Endothelial cell of umbilical vein (primary cell): Measurements from ENCODE around the gene SCNN1B. TPM values are rescaled to one million over a fixed set of nuclear protein-coding genes. Genes with fewer than 3 reads are reported as not detected.

Source experiments
- BruUV-seq: library from RNA; stranded (reverse); fragments of 400-500 nt; replicated peaks from 2 replicates; lab custom pipeline; 2021; lab: Mats Ljungman, UMichigan
- CTCF ChIA-PET: fragments of 300-600, 350-600 bp; sonication (Branson Sonifier 250); formaldehyde crosslinking; loops from one replicate; lab custom pipeline; 2021; ENCODE audit warnings: antibody characterized with exemption, inconsistent platforms; lab: Charles Lee
- POLR2A ChIA-PET: fragments of 300-600, 350-600 bp; sonication (Branson Sonifier 250); formaldehyde crosslinking; loops from one replicate; lab custom pipeline; 2021; ENCODE audit warnings: antibody characterized with exemption, inconsistent platforms; lab: Charles Lee
- DNase-seq: peaks from one replicate; pipeline ENCODE4 v3.0.0-alpha.2; 2011; ENCODE audit warnings: low read depth, low spot score
- FAIRE-seq: peaks from 2 replicates; lab custom pipeline; 2011; peaks lifted over from hg19 to GRCh38; lab: Jason Lieb, UNC
- H2AFZ ChIP-seq: 2 replicates; pipeline ENCODE4 v1.6.0; 2012; ENCODE audit warnings: low read depth, low read length, control low read depth, inconsistent platforms
- H3K27ac ChIP-seq: 2 replicates; pipeline ENCODE4 v1.5.1; 2011; ENCODE audit warnings: low read depth, mild to moderate bottlenecking, control low read depth, low read length, moderate library complexity; ENCODE audit not compliant: insufficient read depth
- H3K27me3 ChIP-seq, 2 experiments: 2 replicates each; pipeline versions ENCODE4 v1.6.0 to v1.6.1; 2011; ENCODE audit warnings: low read length in 2 of 2, mixed read lengths in 1 of 2; ENCODE audit not compliant: control insufficient read depth in 2 of 2, insufficient read depth in 2 of 2
- H3K36me3 ChIP-seq, 2 experiments: 2 replicates in 1 of 2; 3 replicates in 1 of 2; pipeline ENCODE4 v1.5.1; 2011; ENCODE audit warnings: low read length in 2 of 2, mild to moderate bottlenecking in 1 of 2, moderate library complexity in 1 of 2; ENCODE audit not compliant: control insufficient read depth in 2 of 2, insufficient read depth in 2 of 2; ENCODE audit errors: extremely low read depth in 1 of 2
- H3K4me1 ChIP-seq: 3 replicates; pipeline ENCODE4 v1.5.1; 2011; ENCODE audit warnings: mild to moderate bottlenecking, low read length; ENCODE audit not compliant: control insufficient read depth, insufficient read depth; ENCODE audit errors: extremely low read depth
- H3K4me2 ChIP-seq: 2 replicates; pipeline ENCODE4 v1.6.1; 2011; ENCODE audit warnings: low read length, control low read depth, mixed read lengths; ENCODE audit not compliant: insufficient read depth
- H3K4me3 ChIP-seq, 3 experiments: fragments of 200-600 bp in 1 of 3; sonication (generic), shearing (Covaris generic) in 1 of 3; replicated peaks in 1 of 3; 2 replicates each; pipeline ENCODE4 v1.5.1; 2011 to 2016; ENCODE audit warnings: control low read depth in 3 of 3, low read length in 3 of 3, mild to moderate bottlenecking in 2 of 3, inconsistent platforms in 1 of 3, low read depth in 1 of 3, moderate library complexity in 1 of 3; ENCODE audit not compliant: insufficient read depth in 1 of 3
- H3K79me2 ChIP-seq: 2 replicates; pipeline ENCODE4 v1.6.0; 2012; ENCODE audit warnings: low read length, inconsistent platforms; ENCODE audit not compliant: control insufficient read depth, insufficient read depth
- H3K9ac ChIP-seq: replicated peaks from 2 replicates; pipeline ENCODE3; 2011; ENCODE audit warnings: low read length, control low read depth; ENCODE audit not compliant: insufficient read depth; ENCODE audit errors: extremely low read depth
- H3K9me1 ChIP-seq: replicated peaks from 3 replicates; pipeline ENCODE4 v1.6.0; 2011; ENCODE audit warnings: mild to moderate bottlenecking, low read length; ENCODE audit not compliant: control insufficient read depth, insufficient read depth; ENCODE audit errors: extremely low read depth
- H3K9me3 ChIP-seq: replicated peaks from 2 replicates; pipeline ENCODE4 v1.5.1; 2012; ENCODE audit warnings: low read length, inconsistent platforms; ENCODE audit not compliant: control insufficient read depth, insufficient read depth
- H4K20me1 ChIP-seq: replicated peaks from 2 replicates; pipeline ENCODE3; 2011; ENCODE audit warnings: mild to moderate bottlenecking, low read length; ENCODE audit not compliant: control insufficient read depth, insufficient read depth; ENCODE audit errors: extremely low read depth
- CTCF ChIP-seq, 2 donors: IDR thresholded peaks; 1 replicate in 1 of 2; 2 replicates in 1 of 2; pipeline ENCODE4 v1.5.1; 2011; ENCODE audit warnings: low read length in 2 of 2, mild to moderate bottlenecking in 2 of 2, moderate library complexity in 2 of 2, control low read depth in 1 of 2, inconsistent platforms in 1 of 2, low read depth in 1 of 2; ENCODE audit not compliant: insufficient read depth in 1 of 2; ENCODE audit errors: extremely low read depth in 1 of 2
- EZH2 ChIP-seq: IDR thresholded peaks from 2 replicates; pipeline ENCODE4 v1.6.1; 2012; ENCODE audit warnings: borderline replicate concordance, low read depth, mild to moderate bottlenecking, moderate library complexity, low read length, inconsistent platforms; ENCODE audit not compliant: severe bottlenecking
- FOS ChIP-seq: IDR thresholded peaks from 2 replicates; pipeline ENCODE4 v1.6.1; 2011; ENCODE audit warnings: mild to moderate bottlenecking, low read length, moderate library complexity, borderline replicate concordance; ENCODE audit not compliant: insufficient read depth
- GATA2 ChIP-seq: IDR thresholded peaks from 2 replicates; pipeline ENCODE4 v1.7.0; 2011; ENCODE audit warnings: low read depth, mild to moderate bottlenecking, moderate library complexity, mixed read lengths, low read length; ENCODE audit not compliant: insufficient read length, insufficient read depth
- JUN ChIP-seq: IDR thresholded peaks from 2 replicates; pipeline ENCODE4 v1.6.1; 2011; ENCODE audit warnings: borderline replicate concordance, low read depth; ENCODE audit not compliant: insufficient read length, insufficient read depth
- MAX ChIP-seq: IDR thresholded peaks from 2 replicates; pipeline ENCODE4 v1.6.1; 2011; ENCODE audit not compliant: insufficient read depth, insufficient read length
- MYC ChIP-seq: IDR thresholded peaks from one replicate; pipeline ENCODE4 v1.6.1; 2011; ENCODE audit warnings: mild to moderate bottlenecking, low read depth, low read length
- POLR2A ChIP-seq: IDR thresholded peaks from 2 replicates; pipeline ENCODE4 v1.6.1; 2012; ENCODE audit warnings: low read depth, mild to moderate bottlenecking, control low read depth, low read length
- POLR2AphosphoS5 ChIP-seq: IDR thresholded peaks from 2 replicates; pipeline ENCODE4 v1.6.1; 2012; ENCODE audit warnings: low read depth, mild to moderate bottlenecking, control low read depth, low read length, moderate library complexity; ENCODE audit not compliant: insufficient read depth
- dilution Hi-C: fragments of 300-500 bp; cut with MboI; formaldehyde crosslinking; loops from one replicate; pipeline ENCODE4 v1.15.0; 2019; ENCODE audit warnings: low sequenced_read_pairs; ENCODE audit not compliant: extremely low pct_ligation_motif_present
- intact Hi-C: fragments of 100-400 bp; cut with micrococcal nuclease; formaldehyde crosslinking; loops from one replicate; pipeline ENCODE4 v1.10.0; 2022
- polyA plus RNA-seq, 4 experiments: library from polyadenylated mRNA; depleted of rRNA in 3 of 4; stranded (reverse) in 3 of 4; unstranded in 1 of 4; fragments of >200 nt; gene quantifications; 2 replicates each; pipeline versions ENCODE4 v1.2.1 to v1.2.3, GENCODE V29; 2011 to 2012; ENCODE audit warnings: missing spikeins in 1 of 4
- total RNA-seq: library from RNA; stranded (reverse); gene quantifications from 2 replicates; pipeline ENCODE4 v1.2.3, GENCODE V29; 2021

Gene SCNN1B
- total and polyA plus RNA-seq, 2 donors (not counting 3 experiments of a cell fraction or from before 2014, with no cell fraction given): not detected

- dilution Hi-C loops: no loop called here
Measured at GRCh38 chr16:23392223-23392600, 90.1 kb downstream of the SCNN1B start.

More at GRCh38 chr16:23392223-23392600, 90.1 kb downstream of the SCNN1B start:
- Histone ChIP-seq H3K4me2 (no peak overlapping the region), H3K4me1 (peaks cover 15% of the 10 kb centered on the region), H4K20me1 (no peaks in the 10 kb centered on the region), H3K36me3 (peaks cover 0 to 13% of the 10 kb centered on the region in 2 experiments), H3K27me3 (no peaks in the 10 kb centered on the region), H3K4me3 (no peak overlapping the region), H2AFZ (no peak overlapping the region), H3K27ac (no peak overlapping the region), H3K9me1 (no peaks in the 10 kb centered on the region), H3K9me3 (no peaks in the 10 kb centered on the region), H3K9ac (no peak overlapping the region), H3K79me2 (no peaks in the 10 kb centered on the region)
- TF ChIP-seq MAX (no peak), POLR2AphosphoS5 (no peak), CTCF (IDR thresholded peaks at IDR 0.05; ENCODE audit: extremely low read depth in 1 of 2, insufficient read depth in 1 of 2, low read depth in 1 of 2, low read length in 2 of 2) (no peak), MYC (no peak), FOS (no peak), JUN (no peak), EZH2 (no peak), POLR2A (no peak), GATA2 (no peak)
- FAIRE-seq: no peak
- intact Hi-C loops: loop anchor here (5.0 kb wide), 1 partner anchor 40 kb away; no protein-coding TSS in a partner anchor
- POLR2A ChIA-PET: no interaction called here
- CTCF ChIA-PET: interaction anchor here (1.7 kb wide), 1 partner anchor 44 kb away, joined by 9 read pairs; no protein-coding TSS in a partner anchor
- BruUV-seq: no TSS peak
- no peak for DNase-seq
